ENCODE data around the gene SPATS2L. TPM values are rescaled to one million over a fixed set of nuclear protein-coding genes. Genes with fewer than 3 reads are reported as not detected.

Gene SPATS2L
- total and polyA plus RNA-seq, 12 donors, result 16.7 to 68.8 (median 43.6) TPM

GRCh38 chr2:200442471-200442870, 136.0 kb downstream of the SPATS2L start:
- Histone ChIP-seq H3K4me1 (replicated peaks in 1 of 2) (no peaks in the 10 kb centered on the region), H3K9me3 (replicated peaks in 1 of 3) (no peaks in the 10 kb centered on the region), H3K27ac (no peak overlapping the region), H3K4me3 (no peak overlapping the region), H3K36me3 (replicated peaks in 1 of 2) (no peaks in the 10 kb centered on the region), H3K27me3 (no peaks in the 10 kb centered on the region)
- TF ChIP-seq CTCF (IDR thresholded peaks at IDR 0.05) (no peak), POLR2A (IDR thresholded peaks at IDR 0.05) (no peak)
- intact Hi-C loops (cut with DNase I), result no loop called here
- no peak for DNase-seq
- WGBS, 4 donors, result 84 to 89% (median 88%) methylated on average over 1 of the region's 1 CpG

GRCh38 chr2:200443376-200443775, 136.9 kb downstream of the SPATS2L start:
- intact Hi-C loops (cut with DNase I), result no loop called here
- H3K36me3 ChIP-seq (replicated peaks in 1 of 2), result no peaks in the 10 kb centered on the region
- 62 to 76% (median 67%) methylated on average over 5 of the region's 5 CpGs for WGBS, 4 donors

GRCh38 chr2:200443916-200444315, 137.4 kb downstream of the SPATS2L start:
- TF ChIP-seq CTCF (IDR thresholded peaks at IDR 0.05) (no peak), POLR2A (IDR thresholded peaks at IDR 0.05) (no peak)
- Histone ChIP-seq H3K27ac (no peak overlapping the region), H3K4me1 (replicated peaks in 1 of 2) (no peaks in the 10 kb centered on the region), H3K27me3 (no peaks in the 10 kb centered on the region), H3K9me3 (replicated peaks in 1 of 3) (no peaks in the 10 kb centered on the region), H3K4me3 (no peak overlapping the region), H3K36me3 (replicated peaks in 1 of 2) (no peaks in the 10 kb centered on the region)
- no peak for DNase-seq
- intact Hi-C loops (cut with DNase I), result no loop called here
- WGBS, 4 donors, result 87 to 93% (median 90%) methylated on average over 3 of the region's 3 CpGs

More at GRCh38 chr2:200443376-200443775, 136.9 kb downstream of the SPATS2L start:
- DNase-seq, result no peak
- TF ChIP-seq CTCF (IDR thresholded peaks at IDR 0.05) (no peak), POLR2A (IDR thresholded peaks at IDR 0.05) (no peak)
- Histone ChIP-seq H3K27ac (no peak overlapping the region), H3K9me3 (replicated peaks in 1 of 3) (no peaks in the 10 kb centered on the region), H3K4me3 (no peak overlapping the region), H3K27me3 (no peaks in the 10 kb centered on the region), H3K4me1 (replicated peaks in 1 of 2) (no peaks in the 10 kb centered on the region)

GRCh38 chr2:200444530-200444929, 138.0 kb downstream of the SPATS2L start:
- Histone ChIP-seq H3K4me3 (no peak overlapping the region), H3K27ac (no peak overlapping the region), H3K4me1 (replicated peaks in 1 of 2) (no peaks in the 10 kb centered on the region), H3K27me3 (no peaks in the 10 kb centered on the region), H3K36me3 (replicated peaks in 1 of 2) (no peaks in the 10 kb centered on the region), H3K9me3 (replicated peaks in 1 of 3) (no peaks in the 10 kb centered on the region)
- peak in 2 of 7 donors; percentile 12 to 22 for DNase-seq
- TF ChIP-seq POLR2A (IDR thresholded peaks at IDR 0.05) (no peak), CTCF (IDR thresholded peaks at IDR 0.05) (no peak)
- 40 to 71% (median 55%) methylated on average over 3 of the region's 3 CpGs for WGBS, 4 donors
- intact Hi-C loops (cut with DNase I), result no loop called here

Data from adrenal gland (tissue), 12 donors.